Fibroblast of gingiva (primary cell): ENCODE results near the gene SNX20.
A peak's percentile ranks its signal among the peaks of the same experiment; 100 is the strongest.

ENCODE experiments used
- DNase-seq: peaks from one replicate; pipeline ENCODE4 v3.0.0-alpha.2; 2011; ENCODE audit warnings: low read depth

Gene SNX20

GRCh38 chr16:50679676-50680555 lies 1.2 kb downstream of the SNX20 start:
- DNase-seq = no peak

- no peak for DNase-seq
These were observed 1.8 kb downstream of the SNX20 start for GRCh38 chr16:50679266-50679665.

DNA sequence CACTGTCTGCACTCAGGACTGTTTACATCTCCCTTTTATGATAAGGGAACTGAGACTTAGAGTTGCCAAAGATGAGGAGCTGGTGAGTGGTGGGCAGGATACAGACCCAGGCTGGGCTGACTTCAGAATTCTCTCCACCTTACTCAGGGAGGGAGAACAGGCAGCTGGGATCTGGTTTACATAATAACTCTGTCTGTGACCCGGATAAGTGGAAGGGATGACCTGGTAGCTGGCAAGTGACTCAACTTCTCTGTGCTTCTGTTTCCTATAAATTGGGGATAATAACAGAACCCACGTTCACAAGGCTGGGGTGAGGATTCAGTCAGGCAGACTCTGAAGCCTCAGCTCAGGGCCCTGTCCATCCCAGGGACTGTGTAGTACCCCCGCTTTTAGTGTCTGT lies 2.6 kb downstream of the SNX20 start:
- no peak for DNase-seq

GRCh38 chr16:50677351-50677750 lies 3.8 kb downstream of the SNX20 start:
- DNase-seq = no peak

DNA sequence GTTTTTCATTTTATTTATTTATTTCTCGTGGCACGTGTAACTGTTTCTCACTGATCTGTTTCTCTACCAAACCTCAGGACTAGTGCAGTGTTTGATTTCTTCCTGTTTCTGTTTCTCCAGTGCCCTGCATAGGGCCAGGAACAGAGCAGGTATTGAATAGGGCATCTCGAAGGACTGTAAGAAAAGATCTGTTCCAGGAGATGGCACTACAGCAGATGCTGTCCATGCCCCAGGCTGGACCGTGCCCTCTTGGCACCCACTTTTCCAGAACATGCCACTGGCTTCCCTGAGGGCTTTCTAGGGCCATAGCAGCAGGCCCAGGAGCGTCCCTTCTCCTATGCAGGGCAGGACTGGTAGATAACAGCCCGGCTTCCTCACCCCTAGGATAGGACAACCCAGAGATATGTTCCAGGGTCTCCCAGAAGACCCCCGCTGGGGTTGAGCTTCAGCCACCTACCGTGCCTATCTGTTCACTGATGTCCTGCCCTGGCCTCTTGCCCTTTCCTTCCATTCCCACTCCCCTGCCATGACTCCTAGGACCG lies 4.4 kb downstream of the SNX20 start:
- DNase-seq = no peak

DNA sequence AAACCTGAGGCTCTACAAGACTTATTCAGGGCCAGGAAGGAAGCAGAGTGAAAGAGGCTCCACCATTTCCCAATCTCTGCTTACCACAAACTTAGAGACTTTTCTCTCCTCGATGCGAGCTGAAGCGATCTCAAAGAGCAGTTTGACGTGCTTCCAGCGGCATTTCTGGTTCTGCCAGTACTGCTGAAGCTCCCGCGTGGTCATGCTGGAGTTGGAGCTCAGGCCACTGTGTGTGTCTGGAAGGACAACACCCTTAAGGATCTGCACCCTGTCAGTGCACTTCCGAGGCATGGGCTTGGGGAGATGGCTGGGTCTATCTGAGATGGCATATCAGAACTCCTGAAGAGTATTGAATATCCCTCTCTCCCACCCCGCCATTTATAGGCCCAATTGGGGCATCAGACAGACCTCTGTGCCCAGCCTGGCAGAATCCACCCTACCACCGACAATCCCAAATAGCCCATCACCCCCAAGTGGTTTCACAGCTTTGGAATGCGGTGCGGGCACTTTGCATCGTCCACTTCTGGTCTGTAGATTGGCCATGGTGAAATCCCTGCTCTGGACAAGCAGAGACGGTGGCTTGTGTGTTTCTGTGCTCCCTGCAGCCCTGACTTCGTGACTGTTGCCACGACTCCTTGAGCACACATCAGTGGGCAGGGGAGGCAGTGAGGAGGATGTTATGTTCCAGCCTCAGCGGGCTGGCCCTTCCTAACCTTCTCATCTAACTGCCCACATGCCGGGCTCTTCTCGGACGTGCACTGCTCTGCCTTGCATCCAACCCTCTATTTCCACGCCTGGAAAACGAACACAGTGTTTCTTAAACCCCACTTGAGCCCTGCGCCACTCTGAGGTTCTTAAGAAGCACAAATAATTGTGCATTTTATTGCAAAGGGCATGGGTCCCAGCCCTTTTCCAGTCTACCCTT lies 5.2 kb downstream of the SNX20 start:
- no peak for DNase-seq

GRCh38 chr16:50674831-50675230 lies 6.3 kb downstream of the SNX20 start:
- DNase-seq = no peak

GRCh38 chr16:50673496-50674275 lies 7.4 kb downstream of the SNX20 start:
- no peak for DNase-seq

DNA sequence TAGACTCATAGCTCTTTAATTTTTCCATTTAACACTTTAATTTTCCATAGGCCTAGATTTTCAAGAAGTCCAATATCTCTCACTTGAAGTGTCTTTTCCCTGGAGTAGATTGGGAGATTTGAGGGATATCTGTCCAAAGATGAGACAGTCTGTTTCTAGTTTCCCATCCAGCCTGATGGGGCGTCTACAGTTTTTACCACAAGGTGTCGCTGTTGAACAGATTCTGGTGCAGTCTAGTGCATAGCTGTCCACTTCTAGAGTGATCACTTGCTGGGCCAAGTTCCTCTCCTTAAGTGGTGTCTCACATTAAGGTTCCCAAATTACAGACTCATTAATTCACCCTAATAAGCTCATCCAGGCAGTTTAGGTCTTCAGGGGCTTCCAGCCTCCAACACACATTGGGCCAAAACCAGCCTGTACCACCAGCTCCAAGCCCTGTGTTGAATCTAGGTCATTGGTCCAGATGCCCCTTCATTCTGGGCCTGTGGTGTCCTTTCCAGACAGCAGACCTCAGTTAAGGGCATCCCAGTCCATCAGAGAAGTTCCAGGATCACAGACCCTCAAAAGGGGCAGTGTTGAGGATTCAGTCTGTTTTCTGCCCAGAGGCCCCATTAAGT lies 9.4 kb downstream of the SNX20 start:
- DNase-seq = no peak

- no peak for DNase-seq
These were observed 10.6 kb downstream of the SNX20 start for GRCh38 chr16:50670476-50670875.

DNA sequence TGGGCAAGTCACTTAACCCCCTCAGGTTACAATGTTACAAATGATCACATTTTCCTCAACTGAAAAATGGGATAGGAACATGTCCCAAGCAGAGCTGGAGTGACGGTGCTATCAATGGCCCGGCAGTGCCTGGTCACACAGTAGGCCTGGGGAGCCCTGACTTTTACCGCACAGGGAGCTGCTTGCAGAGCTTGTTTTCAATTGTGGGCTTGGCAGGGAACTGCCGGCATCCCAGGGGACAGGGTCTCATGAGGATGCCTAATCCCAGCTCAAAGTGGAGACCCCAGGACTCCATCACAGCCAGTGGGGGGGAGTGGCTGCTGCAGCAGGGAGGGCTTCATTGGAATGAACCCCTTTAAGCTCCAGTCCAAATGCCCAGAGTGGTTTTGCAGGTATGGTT lies 11.4 kb downstream of the SNX20 start:
- DNase-seq = no peak

- no peak for DNase-seq
These were observed 12.6 kb downstream of the SNX20 start for GRCh38 chr16:50668368-50669008.

DNA sequence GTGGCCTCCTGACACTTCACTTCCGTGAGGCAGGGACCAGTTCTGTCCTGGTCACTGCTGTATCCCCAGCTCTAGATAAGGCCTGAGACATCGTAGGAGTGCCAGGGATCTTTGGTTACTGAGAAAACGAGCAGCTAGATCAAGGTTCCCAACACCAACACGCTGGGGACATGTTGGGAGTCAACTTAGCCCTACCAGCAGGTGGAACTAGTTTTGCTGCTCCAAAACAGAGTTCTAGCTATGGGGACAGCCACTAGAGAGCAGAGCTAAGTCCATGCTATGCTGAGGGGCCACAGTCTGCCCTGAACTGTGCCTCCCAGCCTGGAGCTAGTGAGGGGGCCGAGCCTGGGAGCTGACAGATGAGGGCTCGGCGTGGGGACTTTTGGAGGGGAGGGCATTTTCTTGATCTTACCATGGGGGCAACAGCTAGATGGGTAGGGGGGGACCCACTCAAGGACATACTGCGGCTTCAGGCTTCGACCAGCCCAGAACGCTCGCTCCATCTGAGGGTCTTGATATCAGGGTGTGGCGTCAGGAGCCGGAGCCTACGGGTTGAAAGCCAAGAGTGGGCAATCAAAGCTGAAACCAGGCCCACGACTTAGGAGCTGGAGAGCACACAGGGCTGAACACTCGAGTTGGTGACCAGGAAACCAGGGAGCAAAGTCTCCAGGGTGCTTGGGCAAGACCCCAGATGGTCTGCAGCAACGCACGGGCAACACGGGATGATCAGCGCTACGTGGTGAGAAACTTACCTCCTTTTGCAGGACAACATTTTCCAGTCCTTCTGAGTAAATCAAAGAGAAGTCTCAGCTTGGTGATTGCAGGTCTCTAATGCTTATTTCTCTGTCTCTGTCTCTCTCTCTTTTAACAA lies 13.4 kb downstream of the SNX20 start:
- DNase-seq = no peak

DNA sequence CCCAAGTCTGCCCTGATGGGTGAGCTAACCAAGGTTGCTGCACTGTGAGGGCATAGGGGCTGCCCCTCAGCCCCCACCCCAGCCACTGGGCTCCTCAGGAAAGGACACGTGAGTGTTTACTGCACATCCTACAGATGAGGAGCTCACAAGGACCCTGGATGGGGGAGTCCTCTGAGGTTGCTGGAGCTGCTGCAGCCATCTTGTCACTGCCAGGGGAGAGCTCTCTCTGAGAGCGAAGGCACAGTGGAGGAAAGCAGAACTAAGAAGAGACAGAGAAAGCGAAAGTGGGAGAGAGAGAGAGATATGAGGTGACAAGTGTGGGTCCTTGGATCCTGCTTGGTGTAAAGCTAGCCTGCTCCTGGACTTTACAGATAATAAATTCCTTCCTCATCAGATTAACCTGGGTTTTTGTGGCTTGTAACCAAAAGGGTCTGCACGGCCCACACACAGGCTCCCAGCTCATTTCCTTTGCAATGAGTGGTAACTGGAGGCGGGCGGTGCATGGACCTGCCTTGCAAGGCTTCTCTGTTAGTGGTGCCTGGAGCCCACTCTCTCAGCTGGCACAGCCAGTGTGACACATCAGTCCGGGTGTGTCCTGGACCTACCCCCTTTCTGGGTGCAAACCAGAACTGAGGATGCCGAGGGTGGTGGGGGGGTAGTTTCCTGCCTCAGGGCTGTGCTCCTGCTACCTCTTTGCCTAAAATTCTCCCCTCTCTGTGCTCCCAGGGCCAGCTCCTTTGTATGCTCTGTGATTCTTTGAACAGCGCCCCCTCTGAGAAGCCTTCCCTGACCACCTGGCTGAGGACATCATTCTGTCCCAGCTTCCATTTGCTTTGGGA lies 14.2 kb downstream of the SNX20 start:
- DNase-seq = no peak

DNA sequence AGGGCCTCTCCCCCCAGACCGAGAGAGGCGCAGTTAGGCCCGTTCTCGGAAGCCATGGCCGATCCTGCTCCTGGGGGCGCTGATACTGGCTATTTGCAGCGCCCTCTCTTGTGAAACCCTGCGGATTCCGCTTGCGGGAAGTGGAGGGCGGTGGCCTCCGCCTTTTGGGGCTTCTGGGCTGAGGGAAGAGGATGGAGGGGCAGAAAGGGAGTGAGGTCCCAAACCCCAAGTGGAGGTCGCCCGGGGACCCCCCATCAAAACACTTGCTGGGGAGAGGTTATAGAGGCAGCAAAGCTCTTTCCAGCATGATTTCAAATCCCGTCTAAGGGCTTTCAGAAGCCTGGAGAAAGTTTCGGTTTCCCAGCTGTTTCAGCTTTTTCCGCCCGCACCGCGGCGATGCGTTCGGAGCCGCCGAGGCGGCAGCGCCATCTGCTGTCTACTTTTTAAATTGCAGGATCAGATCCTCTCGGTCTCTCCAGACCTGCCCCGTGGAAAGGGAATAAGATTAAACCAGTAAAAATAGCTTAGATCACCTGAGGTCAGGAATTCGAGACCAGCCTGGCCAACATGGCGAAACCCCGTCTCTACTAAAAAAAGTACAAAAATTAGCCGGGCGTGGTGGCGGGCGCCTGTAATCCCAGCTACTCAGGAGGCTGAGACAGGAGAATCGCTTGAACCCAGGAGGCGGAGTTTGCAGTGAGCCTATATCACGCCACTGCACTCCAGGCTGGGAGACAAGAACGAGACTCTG lies 15.8 kb downstream of the SNX20 start:
- DNase-seq = peak; percentile 53

DNA sequence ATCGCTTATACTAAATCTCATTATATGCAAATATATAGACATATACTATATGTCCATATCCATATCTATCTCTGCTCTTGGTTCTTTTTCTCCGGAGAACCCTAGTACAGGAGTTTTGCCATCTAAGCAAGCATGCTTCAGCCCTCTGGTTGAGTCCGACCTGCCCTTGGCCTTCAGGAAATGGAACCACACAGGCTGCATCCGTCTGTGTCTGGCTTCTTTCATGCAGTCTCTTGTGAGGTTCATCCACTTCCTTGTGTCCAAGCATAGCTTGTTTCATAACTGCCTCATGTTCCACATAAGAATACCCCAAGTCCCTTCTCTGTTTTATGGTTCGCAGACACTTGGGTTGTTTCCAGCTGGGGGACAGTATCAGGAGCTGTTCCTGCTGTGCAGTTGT lies 16.8 kb downstream of the SNX20 start:
- DNase-seq = no peak

DNA sequence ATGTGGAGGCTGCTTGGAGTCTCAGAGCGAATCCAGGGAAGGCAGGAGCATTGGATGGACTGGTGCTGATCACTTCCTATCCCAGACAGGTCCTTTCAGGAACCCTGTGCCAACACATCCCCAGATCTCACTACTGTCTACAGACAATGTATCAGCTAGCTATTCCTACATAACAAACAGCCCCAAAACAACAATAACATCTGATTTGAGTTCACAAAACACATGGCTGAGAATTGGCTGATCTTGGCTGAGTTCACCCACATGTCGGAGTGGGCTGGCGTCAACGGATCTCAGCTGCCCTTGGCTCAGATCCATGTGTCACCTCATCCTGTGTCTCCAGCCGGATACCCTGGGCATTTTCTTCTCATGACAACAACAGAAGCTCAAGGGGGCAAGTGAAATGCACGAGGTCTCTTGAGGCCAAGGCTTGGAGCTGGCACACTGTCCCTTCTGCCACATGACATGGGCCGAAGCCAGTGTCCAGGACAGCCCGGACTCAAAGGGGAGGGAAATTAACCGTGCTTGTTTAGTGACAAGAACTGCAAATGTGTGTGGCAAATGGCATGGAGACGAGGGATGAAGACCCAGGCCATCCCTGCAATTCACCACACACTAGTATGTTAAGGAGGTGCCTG lies 18.7 kb downstream of the SNX20 start:
- no peak for DNase-seq

GRCh38 chr16:50659806-50660205 lies 21.3 kb downstream of the SNX20 start:
- DNase-seq = no peak
